Uterus (tissue), 2 donors: ENCODE measurements around the gene KRTAP12-2.
"Not testable (repeated sequence)": the region's sequence is repeated elsewhere in the genome, so short reads cannot be mapped to it uniquely, and the experiment has no call there.

ENCODE experiments used
- CTCF ChIP-seq, 4 experiments: fragments of 200-600 bp in 2 of 4; fragments of 450-650 bp in 2 of 4; sonication (generic) in 2 of 4; IDR thresholded peaks; one replicate each; pipeline ENCODE4 v1.5.1; 2016 to 2019; ENCODE audit warnings: antibody characterized with exemption in 4 of 4, mild to moderate bottlenecking in 2 of 4, moderate library complexity in 1 of 4
- POLR2A ChIP-seq, 2 donors: fragments of 450-650 bp; IDR thresholded peaks; one replicate each; pipeline ENCODE4 v1.6.1; 2016; ENCODE audit warnings: antibody characterized with exemption in 2 of 2, mild to moderate bottlenecking in 1 of 2, moderate library complexity in 1 of 2

GRCh38 chr21:44627181-44627822 lies 39.4 kb downstream of the KRTAP12-2 start:
- not testable (repeated sequence) for TF ChIP-seq CTCF, POLR2A (IDR thresholded peaks at IDR 0.05)
